Heart left ventricle (tissue), 13 donors: ENCODE results near the gene TSC22D4.

Experiments used
- CTCF ChIP-seq, 12 donors: fragments of 200-600 bp; sonication (generic) in 4 of 12; IDR thresholded peaks; one replicate each; pipeline versions ENCODE4 v1.5.0 to v1.8.0; 2018 to 2022; ENCODE audit warnings: antibody characterized with exemption in 12 of 12, mild to moderate bottlenecking in 5 of 12
- POLR2A ChIP-seq, 2 donors: fragments of 450-650 bp; IDR thresholded peaks; one replicate each; pipeline ENCODE4 v1.6.1; 2017; ENCODE audit warnings: antibody characterized with exemption in 2 of 2, mild to moderate bottlenecking in 2 of 2, moderate library complexity in 2 of 2
- donor health status: ischemic (EF 13 %, LVEDD 7.1; RV severe dilation, severe dysfunction).
- donor health status: DM: no; HTN: yes; CAD: no.
- donor health status: DM: no; HTN: no; CAD: no.
- donor health status: ischemic (EF 25% LVEDD 6.9; RV normal size, moderate dysfunction).
- donor health status: ischemic (EF 25% LVEDD 5.7; RV mildly dilated, moderate dysfunction).
- donor health status: ischemic (EF 35%, LVEDD 5.7; RV mildly dilated, moderate dysfunction).
- donor health status: nonischemic (EF 11% LVEDD 7.7; RV severe dilation, severe dysfunction).
- donor health status: DM: yes; HTN: yes; CAD: no.
- donor health status: PGD.
- donor health status: ischemic (EF 29% LVEDD 5.4; RV normal size, mild dysfunction).
- donor health status: nonischemic (EF 23%, LVEDD 6.1; RV moderate dilation, normal function).

- no peak for TF ChIP-seq POLR2A (IDR thresholded peaks at IDR 0.05)
- TF ChIP-seq CTCF (IDR thresholded peaks at IDR 0.05) = no peak
Measured at GRCh38 chr7:100475549-100475948, 3.5 kb downstream of the TSC22D4 start.
